CD4-positive, alpha-beta T cell treated with Interleukin-15 for 4 hours (primary cell): ENCODE measurements around the gene THAP7.
"Not testable (repeated sequence)": the region's sequence is repeated elsewhere in the genome, so short reads cannot be mapped to it uniquely, and the experiment has no call there.

Experiments used
- DNase-seq: peaks from one replicate; pipeline ENCODE4 v3.0.0-alpha.2; 2020; ENCODE audit warnings: low spot score

The THAP7 gene

DNA sequence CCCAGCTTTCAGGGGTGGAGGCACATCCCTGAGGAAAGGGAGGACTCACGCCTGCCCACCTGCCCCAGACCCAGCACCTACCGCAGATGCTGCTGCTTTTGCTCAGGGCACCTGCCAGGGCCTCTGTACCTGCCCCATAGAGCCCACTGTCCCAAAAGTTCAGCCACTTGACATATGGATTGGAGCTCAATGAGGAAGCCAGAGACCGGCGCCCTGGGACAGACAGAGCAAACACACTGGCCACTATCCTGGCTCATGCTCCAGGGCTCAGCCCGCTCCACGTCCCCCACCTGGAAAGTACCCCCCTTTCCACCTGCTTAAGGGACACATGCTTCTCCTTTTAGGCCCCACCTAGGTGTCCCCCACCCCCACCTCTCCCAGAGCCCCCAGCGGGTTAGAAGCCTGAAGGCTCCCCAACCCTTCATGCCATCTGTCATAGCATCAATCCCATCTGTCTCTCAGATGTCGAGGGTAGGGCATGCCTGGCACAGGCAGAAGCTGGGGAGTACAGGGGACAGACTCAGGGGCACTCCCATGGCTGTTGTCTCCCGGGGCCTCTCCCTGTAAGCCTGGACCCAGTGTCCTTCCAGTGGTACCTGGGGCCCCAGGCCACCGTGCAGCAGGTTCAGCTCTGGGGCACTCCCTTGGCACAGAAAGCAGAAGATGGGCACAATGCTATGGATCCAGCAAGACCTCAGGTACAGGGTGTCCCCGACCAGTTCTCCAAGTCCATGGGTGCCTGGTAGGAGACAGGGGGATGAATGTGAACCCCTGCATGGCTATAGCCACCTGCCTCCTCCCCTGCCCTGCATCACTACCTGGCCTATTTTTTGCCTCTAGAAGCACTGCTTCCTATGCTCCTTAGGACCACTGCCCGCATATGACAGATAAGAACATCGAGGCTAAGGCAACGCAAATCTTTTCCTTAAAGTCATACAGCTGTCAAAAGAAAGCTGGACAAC is 10.8 kb upstream of the THAP7 start:
- DNase-seq = no peak

DNA sequence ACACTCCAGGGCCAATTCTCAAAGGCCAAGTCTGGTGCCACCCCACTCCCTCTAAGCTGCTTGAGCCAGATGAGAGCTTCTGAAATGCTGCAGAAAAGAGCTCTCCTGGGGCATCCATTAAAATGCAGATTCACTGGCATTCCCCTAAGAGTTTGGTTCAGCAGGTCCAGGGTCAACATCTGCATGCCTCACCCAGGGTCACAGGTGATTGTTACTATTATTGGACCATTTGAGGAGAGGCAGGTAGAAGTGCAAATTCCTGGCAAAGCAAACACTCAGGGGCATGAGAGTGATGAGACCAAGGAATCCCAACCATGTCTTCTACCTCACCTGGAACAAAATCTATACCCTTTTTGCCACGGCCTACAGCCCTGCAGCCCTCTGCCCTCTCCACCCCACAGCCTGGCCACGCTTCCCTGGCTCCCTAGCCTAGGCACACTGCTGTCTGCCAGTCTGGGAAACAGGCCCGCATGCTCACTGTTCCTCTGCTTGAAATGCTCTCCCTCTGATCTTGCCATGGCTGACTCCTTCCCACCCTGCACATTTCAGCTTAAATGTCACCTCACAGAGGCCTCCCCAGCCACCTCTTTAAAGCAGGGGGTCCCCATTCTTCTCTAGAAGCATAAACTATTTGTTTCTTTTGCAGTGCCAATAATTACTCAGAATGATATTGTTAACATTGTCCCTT is 8.7 kb upstream of the THAP7 start:
- DNase-seq = no peak

DNA sequence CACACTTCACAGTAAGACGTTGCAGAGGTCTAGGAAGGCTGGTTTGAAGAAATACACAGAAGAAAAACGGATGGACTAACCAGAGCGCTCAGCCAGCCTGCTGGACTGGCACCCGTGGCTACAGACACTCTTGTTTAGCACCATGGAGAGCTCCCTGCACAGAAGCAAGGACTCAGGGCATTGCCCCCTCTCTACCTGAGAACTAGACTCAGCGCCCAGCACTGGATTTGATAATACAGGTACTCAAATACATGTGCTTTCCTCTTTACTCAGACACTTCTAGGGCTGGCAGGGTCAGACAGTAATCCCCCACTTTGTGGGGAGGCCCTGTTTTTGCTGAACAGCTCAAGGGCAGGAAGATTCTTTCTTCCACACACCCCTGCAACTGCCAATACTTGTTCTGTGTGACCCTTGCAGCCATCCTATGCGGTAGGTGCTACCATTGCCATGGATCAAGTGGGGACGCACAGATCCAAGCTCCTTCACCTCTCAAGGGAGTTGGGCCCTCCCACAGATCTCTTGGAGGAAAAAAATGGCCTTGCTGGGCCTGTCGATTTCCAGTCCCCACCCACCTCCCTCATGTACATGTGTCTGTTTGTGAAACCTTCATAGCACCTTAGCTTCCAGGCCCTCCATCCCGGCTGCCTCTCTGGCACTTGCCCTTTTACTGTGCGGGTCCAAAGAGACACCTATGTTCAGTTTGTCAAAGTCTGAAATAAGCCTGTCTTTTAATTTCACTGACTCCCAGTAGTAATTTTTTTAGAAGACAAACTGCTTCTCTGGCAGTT is 7.9 kb upstream of the THAP7 start:
- no peak for DNase-seq

DNA sequence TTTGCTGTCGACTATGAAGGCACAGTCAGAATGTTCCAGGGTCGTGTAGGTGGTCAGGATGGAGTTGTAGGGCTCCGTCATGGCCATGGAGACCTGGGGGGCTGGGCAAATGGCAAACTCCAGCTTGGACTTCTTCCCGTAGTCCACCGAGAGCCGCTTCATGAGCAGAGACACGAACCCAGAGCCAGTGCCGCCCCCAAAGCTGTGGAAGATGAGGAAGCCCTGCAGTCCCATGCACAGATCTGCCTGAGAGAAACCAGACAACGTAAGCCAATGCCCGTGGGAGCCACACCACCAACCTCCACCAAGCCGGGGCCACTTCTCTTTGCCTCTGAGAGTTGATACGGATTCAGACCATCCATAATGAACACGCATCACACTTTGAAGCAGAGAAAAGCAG is 7.3 kb upstream of the THAP7 start:
- not testable (repeated sequence) for DNase-seq

DNA sequence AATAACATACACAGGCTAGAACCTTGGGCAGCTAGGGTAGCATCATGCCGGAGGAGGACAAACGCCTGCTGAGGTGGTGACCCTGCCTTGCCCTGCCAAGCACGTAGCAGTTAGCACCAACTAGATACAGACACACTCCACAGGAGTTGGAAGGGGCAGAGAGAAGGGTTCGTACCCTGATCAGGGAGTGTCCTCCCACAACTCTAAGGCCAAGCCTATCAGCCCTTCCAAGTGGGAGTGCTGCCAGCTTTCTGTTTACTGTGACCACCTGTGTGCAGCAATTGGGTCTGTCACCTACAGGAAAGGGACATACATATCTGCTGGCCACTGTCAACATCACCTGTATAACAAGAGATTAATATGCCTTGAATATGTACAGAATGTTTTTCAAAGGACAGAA is 1.9 kb upstream of the THAP7 start:
- no peak for DNase-seq

DNA sequence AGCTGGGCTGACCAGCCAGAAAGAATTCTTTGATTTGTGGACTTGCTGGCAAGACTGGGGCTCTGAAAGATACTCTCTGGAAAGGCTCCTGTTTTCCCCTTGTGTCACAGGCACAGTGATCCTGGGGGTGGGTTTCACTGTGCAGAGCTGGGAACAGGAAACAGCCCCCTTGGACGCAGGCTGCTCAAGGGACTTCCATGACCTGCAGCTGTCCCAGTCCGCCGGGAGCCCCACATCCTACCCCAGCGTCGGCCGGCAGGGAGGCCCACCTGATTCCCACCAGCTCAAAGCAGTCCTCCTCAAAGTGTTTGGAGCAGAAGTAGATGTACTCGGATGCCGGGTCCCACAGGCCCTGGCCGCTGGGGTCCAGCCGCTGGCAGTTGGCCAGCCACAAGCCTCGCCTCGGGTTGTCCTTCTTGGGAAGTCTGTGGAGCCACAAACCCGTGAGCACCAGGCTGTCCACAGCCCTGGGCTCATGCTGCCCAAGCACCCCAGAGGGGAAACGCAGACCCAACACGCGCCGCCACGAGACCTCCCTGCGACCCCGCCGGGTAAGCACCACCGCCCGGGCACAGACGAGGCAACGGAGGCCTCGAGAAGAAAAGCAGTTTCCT is 824 bp downstream of the THAP7 start:
- no peak for DNase-seq

DNA sequence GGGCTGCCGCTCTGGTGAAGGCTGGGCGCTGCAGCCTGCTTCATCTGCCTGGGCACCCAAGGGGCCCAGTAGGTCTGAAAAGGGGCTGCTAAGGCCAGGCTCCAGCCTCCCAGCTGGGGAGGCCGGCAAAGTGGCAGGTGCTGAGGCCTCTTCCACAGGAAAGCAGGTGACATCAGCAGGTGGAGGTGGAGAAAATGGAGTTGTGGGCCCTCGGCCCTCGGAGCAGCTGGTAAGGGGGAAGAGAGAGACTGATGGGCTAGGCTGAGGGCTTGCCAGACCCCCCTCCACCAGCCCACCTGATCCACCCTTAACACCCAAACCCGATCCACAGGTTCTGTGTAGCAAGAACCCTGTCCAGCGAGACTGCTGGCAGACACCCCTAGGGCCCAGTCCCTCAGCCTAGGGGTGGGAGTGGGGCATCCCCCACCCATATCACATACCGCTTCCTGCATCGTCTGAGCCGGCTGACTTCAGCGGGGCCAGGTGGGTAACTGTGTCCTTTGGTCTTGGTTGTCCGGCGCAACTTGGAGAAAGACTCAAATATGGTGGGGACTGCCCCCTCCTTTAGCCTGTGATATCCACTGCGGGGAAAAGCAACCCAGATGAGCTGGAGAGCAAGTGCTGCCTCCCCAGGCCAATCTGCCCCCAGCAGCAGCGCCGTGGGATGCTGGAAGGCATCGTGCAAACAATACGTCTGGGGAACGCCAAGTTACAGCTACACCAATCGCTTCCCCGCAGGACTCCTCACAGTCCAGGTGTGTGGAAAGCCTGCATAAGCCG is 1.5 kb downstream of the THAP7 start:
- no peak for DNase-seq

DNA sequence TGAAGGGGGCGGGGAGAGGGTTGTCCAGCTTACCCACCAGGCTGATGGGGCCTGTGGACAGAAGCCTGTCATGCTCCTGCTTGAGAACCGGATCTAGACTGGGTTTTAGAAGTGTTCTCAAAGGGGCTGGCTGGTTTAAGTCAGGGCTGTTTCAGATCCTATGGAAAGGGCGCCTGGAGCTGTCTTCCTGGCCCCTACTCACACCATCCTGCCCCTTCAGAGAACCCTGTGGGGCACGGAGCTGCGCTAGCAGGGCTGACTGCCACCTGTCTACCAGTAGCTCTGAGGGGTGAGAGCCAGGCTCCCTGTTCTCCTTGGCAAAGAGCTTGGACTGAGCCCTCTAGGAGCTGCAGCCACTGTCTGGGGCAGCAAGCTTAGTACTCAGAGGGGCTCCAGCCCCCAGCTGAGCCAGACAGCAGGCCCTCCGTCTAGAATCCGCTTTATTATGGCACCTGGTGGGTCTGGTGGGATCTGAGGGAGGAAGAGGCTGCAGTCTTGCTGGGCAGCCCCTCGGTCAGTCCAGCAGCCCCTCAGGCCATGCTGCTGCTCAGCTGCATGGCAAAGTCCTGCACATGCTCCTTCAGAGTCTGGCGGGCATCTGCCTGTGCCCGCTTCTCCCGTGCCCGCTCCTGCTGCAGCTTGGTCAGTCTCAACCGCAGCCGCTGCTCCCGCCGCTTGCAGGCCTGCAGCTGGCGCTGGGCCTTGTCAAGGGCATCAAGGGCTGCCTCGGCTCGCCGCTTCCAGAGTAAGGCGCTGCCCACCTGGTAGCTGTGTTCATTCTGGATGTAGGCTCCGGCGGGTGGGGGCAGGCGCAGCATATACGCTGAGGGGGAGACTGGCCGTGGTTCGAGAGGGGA is 2.3 kb downstream of the THAP7 start:
- no peak for DNase-seq

DNA sequence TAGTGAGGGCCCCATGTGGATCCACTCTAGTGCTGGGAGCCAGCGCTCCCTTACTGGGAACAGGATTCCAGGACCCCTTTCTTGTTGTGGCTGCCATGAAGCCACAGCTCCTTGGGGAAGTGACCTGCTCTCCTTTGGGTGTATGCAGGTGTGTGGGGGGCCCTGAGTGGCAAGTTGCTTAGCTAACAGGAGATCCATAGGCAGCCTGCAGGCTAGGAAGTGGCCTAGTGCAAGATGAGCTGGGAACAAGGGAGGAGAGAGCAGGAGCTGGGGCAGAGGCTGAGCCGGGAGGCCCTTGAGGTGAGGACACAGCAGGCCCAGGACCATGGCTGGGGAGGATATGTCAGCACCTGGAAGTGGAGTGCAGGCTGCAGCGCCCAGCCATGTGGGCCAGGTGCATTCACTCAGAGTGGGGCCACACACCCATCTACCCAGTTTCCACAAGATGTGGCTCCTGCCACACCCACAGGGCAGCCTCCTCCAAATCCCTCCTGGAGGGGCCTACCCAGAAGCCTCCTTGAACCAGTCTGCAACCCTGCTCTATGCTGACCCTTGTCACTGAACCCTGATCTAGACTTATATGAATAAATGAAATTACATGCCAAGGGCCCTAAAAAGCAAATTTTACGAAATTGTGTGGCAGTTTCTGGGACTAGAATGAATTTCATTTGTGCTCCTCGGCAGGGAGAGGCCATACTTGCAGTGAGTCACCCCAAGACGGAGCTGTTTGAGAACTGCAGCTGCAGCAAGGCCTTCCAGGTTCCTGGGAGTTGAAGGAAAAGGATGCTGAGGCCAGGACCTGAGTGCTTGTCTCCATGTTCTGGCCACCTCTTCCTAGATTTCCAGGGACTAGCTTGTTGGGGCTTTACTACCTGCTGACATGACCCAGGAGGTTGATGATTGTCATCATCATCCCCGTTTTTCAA is 3.2 kb downstream of the THAP7 start:
- DNase-seq = no peak

DNA sequence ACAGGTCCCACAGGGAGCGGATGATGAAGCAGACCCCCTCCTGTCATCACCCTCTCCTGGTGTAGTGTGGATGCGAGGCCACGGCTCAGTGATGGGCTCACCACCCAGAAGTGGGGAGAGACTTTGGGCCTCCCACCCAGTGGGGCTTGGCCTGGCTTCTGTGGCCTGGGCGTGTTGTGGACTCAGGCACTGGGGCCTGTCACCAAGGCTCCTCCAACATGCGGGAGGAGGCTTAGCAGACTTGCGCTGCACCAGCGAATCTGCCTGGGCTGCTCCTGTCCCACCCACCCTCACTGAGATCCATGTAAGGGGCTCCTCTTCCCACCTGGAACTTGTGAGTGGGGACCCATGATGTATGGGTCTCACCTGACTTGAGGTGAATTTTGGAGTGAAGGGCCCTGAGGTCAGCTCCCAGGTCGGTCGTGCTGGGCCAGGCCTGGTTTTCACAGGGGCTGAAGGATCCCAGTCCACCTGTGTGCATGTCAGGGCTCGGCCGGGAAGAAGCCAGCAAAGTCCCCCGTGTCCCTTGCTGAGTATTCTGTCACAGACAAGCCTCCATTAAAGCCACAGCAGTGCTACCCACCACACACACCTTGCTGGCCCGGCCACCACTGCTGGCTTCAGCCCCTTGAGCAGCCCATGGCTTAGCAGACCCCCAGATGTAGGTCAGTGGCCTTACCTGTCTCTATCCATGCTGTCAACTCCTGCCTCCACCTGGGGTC is 4.2 kb downstream of the THAP7 start:
- no peak for DNase-seq

DNA sequence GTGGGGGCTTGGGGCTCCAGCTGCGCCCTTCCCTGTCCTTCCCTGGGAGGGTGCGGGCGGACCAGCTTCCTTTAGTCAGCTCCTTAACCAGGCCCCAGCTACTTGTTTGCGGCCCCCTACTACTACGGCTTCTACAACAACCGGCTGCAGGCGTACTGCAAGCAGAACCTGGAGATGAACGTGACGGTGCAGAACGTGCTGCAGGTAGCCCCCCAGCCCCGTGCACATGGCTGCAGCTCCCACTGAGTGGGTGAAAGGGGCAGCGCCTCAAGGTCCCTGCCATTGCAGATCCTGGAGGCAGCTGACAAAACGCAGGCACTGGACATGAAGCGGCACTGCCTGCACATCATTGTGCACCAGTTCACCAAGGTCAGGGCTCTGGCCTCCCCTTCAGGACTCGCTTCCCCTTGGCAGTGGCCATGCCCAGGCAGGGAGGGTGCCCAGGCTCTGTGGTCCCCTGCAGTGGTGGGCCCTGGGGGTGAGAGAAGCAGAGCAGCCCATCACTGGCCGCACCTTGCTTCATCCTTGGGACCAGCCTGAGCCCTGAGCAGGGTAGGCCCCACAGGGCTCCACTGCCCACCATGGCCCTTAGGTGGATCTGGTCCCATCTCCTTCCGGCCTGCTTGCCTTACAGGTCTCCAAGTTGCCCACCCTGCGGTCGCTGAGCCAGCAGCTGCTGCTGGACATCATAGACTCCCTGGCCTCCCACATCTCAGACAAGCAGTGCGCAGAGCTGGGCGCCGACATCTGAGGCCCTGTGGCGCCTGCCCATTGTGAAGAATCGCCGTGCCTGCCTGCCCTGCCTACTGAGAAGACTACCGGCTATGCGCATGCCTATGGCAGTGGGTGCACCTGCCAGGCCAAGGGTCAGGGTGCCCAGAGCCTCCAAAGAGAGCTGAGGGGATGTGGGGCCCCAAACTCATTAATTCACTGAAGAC is 5.1 kb downstream of the THAP7 start:
- no peak for DNase-seq

DNA sequence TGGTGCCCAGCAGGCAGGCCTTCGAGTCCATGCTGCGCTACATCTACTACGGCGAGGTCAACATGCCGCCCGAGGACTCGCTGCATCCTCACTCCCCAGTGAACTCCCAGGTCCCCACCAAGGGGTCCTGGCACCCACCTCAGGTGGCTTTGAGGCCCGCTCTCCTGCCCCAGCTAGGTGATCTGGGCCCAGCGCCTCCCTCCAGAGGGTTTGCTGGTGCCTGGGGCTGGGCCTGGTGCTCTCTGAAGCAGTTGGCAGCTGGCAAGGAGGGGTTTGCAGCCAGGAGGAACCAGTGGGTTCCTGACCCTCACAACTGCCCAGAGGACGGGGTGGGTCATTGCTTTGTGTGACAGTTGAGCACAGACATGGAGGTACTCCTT is 5.9 kb downstream of the THAP7 start:
- no peak for DNase-seq

DNA sequence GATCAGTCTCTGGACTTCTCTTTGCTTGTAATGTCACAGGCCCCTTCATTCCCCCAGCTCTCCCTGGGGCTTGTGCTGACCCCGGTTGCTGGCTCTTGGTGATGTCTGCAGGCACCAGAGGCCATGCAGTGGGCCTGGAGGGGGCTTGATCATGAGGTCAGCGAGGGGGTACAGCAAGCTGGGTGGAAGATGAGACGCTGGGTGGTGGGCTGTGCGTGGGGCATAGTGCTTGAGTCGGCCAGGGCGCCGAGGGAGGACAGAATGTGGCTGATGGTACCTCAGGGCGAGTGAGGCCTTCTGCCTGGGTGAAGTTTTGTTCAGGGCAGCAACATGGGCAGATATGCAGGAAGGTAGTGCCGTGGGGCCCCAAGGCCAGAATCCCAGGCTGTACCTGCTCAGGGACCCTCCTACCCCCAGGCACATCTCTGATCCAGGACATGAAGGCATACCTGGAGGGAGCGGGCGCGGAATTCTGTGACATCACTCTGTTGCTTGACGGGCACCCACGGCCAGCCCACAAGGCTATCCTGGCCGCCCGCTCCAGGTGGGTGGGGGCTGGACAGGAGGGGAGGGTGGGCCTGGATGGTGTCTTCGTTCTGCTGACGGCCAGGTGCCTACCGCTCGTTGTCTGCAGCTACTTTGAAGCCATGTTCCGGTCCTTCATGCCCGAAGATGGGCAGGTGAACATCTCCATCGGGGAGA is 6.4 kb downstream of the THAP7 start:
- no peak for DNase-seq

DNA sequence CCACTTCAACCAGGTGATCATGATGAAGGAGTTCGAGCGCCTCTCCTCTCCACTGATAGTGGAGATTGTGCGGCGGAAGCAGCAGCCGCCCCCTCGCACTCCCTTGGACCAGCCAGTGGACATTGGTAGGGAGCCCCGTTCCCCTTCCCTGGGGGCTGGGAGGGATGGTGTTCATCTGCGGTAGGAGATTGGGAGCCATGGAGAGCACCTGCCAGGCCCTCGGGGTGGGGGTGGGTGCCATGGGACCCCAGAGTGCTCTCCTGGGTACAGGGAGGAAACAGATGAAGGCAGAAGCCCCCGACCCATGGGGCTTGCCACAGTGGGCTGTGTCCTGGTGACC is 7.0 kb downstream of the THAP7 start:
- DNase-seq = no peak

DNA sequence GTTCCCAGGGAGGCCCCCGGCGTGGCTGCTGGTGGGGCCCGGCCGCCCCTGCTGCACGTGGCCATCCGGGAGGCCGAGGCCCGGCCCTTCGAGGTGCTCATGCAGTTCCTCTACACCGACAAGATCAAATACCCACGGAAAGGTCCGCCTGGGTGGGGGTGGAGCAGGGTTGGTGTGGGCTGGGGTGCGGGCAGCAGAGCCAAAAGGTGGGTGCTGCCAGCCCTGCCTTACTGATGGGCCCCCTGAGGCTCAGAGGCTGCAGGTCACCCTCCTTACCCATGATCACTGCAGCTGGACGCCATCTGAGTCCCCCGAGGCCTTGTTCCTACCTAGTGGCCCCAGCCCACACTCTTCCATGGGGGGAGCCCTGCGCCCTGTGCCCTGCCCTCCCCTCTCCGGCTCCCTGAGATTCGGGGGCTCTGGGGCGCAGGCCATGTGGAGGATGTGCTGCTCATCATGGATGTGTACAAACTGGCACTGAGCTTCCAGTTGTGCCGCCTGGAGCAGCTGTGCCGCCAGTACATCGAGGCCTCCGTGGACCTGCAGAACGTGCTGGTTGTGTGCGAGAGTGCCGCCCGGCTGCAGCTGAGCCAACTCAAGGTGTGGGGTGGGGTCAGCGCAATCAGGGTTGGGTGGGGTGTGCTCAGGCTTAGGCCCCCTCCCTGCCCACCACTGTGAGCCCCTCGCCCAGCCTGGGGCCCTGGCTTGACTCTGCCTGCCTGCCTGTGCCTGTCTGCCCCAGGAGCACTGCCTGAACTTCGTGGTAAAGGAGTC is 7.6 kb downstream of the THAP7 start:
- no peak for DNase-seq
